ENCODE measurements around the gene TXNDC11.

DNA sequence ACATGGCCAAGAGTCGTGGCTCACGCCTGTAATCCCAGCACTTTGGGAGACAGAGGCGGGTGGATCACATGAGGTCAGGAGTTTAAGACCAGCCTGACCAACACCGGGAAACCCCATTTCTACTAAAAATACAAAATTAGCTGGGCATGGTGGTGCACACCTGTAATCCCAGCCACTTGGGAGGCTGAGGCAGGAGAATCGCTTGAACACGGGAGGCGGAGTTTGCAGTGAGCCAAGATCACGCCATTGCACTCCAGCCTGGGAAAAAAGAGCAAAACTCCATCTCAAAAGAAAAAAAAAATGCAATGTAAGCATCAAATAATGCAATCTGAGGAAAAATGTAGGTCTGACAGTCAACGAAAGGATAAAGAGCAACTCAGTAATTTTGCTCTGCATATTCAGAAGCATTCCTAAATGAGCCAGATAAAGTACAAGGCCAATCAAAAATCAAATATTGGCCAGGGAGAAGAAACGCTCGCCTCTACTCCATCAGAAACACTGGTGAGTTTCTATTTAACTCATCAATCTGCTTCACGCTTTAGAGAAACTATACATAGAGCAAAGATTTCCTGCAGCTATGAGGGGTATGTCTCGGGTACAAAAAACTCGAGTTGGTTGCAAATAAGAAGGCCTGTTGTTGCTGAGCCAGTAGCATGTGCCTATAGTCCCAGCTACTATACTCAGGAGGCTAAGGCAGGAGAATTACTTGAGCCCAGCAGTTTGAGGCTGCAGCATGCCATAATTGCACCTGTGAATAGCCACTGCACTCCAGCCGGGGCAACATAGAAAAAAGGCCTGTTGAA, 3.7 kb downstream of the TXNDC11 start:
- TF ChIP-seq EZH2 (IDR thresholded peaks at IDR 0.05; ENCODE audit: borderline replicate concordance, low read depth, low read length, severe bottlenecking): no peak
- TF ChIP-seq, protein P1, sequence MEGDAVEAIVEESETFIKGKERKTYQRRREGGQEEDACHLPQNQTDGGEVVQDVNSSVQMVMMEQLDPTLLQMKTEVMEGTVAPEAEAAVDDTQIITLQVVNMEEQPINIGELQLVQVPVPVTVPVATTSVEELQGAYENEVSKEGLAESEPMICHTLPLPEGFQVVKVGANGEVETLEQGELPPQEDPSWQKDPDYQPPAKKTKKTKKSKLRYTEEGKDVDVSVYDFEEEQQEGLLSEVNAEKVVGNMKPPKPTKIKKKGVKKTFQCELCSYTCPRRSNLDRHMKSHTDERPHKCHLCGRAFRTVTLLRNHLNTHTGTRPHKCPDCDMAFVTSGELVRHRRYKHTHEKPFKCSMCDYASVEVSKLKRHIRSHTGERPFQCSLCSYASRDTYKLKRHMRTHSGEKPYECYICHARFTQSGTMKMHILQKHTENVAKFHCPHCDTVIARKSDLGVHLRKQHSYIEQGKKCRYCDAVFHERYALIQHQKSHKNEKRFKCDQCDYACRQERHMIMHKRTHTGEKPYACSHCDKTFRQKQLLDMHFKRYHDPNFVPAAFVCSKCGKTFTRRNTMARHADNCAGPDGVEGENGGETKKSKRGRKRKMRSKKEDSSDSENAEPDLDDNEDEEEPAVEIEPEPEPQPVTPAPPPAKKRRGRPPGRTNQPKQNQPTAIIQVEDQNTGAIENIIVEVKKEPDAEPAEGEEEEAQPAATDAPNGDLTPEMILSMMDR (IDR thresholded peaks at IDR 0.05; ENCODE audit: extremely low read depth in 1 of 2, insufficient read depth in 1 of 2, low read depth in 1 of 2, low read length in 2 of 2): no peak
- TF ChIP-seq POLR2AphosphoS5 (IDR thresholded peaks at IDR 0.05; ENCODE audit: insufficient read depth, low read depth, low read length): no peak
- no peak for TF ChIP-seq POLR2A (IDR thresholded peaks at IDR 0.05; ENCODE audit: low read depth, low read length)
- no peak for TF ChIP-seq MYC (IDR thresholded peaks at IDR 0.05; ENCODE audit: low read depth, low read length)

Measured in endothelial cell of umbilical vein (primary cell).